Stimulated activated CD8-positive, alpha-beta memory T cell treated with anti-CD3 and anti-CD28 coated beads, Interleukin-15, amount 100 ng/mL, for 24 hours (primary cell): Measurements from ENCODE around the gene ITCH.
"Not testable (repeated sequence)": the region's sequence is repeated elsewhere in the genome, so short reads cannot be mapped to it uniquely, and the experiment has no call there.

Experiments used
- DNase-seq: peaks from one replicate; pipeline ENCODE4 v3.0.0-alpha.2; 2020; ENCODE audit warnings: low read depth

ITCH gene

GRCh38 chr20:34510575-34510974 is 147.5 kb downstream of the ITCH start:
- no peak for DNase-seq

GRCh38 chr20:34511891-34512265 is 148.8 kb downstream of the ITCH start:
- DNase-seq, result no peak

- DNase-seq, result no peak
These were observed 149.3 kb downstream of the ITCH start for GRCh38 chr20:34512266-34512954.

- no peak for DNase-seq
These were observed 149.9 kb downstream of the ITCH start for GRCh38 chr20:34512955-34513419.

- not testable (repeated sequence) for DNase-seq
These were observed 151.0 kb downstream of the ITCH start for GRCh38 chr20:34514034-34514433.

- DNase-seq, result no peak
These were observed 151.9 kb downstream of the ITCH start for GRCh38 chr20:34514897-34515483.

- DNase-seq, result peak; percentile 29
These were observed 152.6 kb downstream of the ITCH start for GRCh38 chr20:34515484-34516246.

GRCh38 chr20:34516247-34517113 is 153.4 kb downstream of the ITCH start, which contains the start of gene DYNLRB1:
Gene DYNLRB1 (plus strand): TSS chr20:34516422. CDS start chr20:34516459, 37 bp downstream.
- DNase-seq, result peak; percentile 87

- no peak for DNase-seq
These were observed 154.0 kb downstream of the ITCH start for GRCh38 chr20:34517114-34517505.

GRCh38 chr20:34518863-34519262 is 155.8 kb downstream of the ITCH start:
- not testable (repeated sequence) for DNase-seq

GRCh38 chr20:34519841-34520240 is 156.8 kb downstream of the ITCH start:
- DNase-seq, result not testable (repeated sequence)

GRCh38 chr20:34522969-34523871 is 160.1 kb downstream of the ITCH start:
- DNase-seq, result no peak

- DNase-seq, result no peak
These were observed 161.4 kb downstream of the ITCH start for GRCh38 chr20:34524426-34524825.

GRCh38 chr20:34525342-34525708 is 162.3 kb downstream of the ITCH start:
- no peak for DNase-seq

- DNase-seq, result no peak
These were observed 162.8 kb downstream of the ITCH start for GRCh38 chr20:34525709-34526416.

- no peak for DNase-seq
These were observed 163.4 kb downstream of the ITCH start for GRCh38 chr20:34526466-34526865.

- DNase-seq, result no peak
These were observed 163.9 kb downstream of the ITCH start for GRCh38 chr20:34527016-34527415.

- DNase-seq, result no peak
These were observed 165.8 kb downstream of the ITCH start for GRCh38 chr20:34528921-34529297.

GRCh38 chr20:34529742-34530141 is 166.7 kb downstream of the ITCH start:
- DNase-seq, result no peak

GRCh38 chr20:34530342-34530741 is 167.3 kb downstream of the ITCH start:
- no peak for DNase-seq
